GM18870 (cell line): Measurements from ENCODE around the gene UNC13C.

Experiments
- ATAC-seq: cut with Tn5 transposase; IDR thresholded peaks from one replicate; pipeline ENCODE4 v1.9.1; 2021; ENCODE audit warnings: moderate library complexity; ENCODE audit not compliant: unreplicated experiment

The UNC13C gene

DNA sequence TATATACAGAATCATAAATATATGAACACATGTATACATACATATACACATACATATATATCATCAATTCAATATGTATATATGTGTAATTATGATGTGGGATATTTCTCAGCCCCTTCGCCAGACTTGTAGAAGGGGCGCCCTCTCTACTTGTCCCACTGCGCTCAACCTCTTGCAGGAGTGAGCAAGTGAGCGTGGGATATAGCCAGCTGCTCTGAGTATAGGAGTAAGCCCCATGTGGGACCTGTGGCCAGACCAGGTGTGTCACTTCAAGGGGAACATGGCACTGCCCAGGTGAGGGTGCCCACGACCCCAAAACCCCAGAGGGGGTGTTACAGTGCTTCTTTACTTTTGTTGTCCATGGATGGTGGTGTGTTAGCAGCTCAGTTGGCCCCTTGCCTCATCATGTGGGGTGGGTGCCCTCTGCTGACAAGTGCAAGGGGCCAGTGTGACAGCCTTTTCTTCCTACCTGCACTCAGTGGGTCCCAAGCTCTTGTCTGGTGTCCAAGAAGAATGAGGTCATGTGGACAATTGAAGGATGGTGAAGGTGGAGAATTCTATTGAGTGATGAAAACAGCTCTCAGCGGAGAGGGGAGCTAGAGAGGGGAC, 304.1 kb downstream of the UNC13C start:
- ATAC-seq: no peak

DNA sequence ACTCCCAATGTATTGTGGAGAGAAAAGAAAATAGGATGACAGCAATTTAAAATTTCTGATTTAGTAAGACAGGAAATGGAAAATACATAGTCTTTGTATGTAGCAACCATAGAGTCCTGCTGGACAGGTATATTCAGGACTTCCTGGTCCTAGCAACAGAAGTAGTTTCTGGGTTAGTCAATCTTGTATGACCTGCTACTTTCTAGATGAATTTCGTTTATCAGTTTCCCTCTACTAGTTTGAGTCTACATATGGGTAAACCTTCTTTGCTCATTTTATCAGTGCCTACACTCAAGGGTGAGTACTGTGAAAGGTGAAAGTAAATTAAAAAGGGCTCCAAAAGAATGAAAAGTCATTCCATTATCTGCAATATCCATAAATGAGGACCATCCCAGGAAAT, 309.8 kb downstream of the UNC13C start:
- ATAC-seq: no peak

DNA sequence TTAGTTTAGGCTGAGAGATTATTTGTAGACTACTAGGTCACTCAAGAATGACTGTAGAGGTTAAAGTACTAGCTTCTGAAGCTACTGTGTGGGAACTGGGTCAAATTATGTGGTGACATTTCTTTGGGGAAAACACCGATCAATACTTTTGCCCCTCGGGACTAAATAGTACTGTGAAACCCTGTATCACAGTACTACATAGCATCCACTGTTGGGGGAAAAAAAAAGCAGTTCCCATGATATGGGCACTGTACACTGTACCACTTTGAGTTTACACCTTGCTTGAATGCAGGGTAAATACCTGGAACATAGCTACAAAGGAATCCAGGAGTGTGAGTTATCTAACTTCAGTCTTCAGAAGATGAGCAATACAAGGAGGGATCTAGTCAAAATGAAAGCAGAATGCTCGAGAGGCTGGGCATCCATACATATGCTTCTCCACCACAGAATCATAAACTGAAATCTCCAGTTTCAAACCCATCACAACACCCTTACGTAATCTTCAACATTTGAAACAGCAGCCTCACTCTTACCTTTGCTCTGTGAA, 311.4 kb downstream of the UNC13C start:
- ATAC-seq: peak; percentile 91

DNA sequence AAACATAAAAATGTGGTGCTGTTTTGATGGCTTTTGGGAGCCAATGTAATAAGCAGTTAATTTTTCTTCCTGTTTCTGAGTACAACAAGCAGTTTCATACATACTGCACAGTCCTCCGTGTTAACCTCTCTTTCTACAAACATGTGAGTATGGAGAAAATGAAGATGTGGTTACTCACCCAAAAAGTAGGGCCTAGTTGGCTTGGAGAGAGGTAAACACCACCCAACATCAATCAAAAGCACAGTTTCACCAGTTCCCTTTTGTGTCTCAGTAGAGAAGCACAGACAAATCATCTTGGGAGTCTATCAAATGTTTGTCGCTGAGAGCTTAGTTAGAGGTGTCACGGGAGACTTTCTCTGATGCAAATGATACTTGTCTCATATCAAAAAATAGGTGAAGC, 320.2 kb downstream of the UNC13C start:
- ATAC-seq: no peak

DNA sequence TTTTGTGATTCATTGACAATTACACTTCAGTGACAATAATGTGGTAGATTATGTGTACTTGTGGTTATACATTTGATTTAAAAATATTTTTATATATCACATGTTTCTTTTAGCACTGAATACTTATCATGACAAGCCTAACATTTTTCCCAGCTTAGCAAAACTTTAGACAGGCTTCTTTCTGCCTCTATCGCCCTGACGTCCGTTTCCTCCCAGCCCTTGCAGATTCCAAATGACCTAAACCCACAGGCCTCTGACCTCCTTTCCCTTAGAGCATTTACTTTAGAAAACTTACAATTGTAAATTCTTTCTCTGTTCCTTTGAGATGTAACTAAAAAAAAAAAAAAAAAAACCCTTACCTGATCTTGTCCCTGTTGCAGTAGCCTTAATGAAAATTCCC, 326.1 kb downstream of the UNC13C start:
- ATAC-seq: no peak

DNA sequence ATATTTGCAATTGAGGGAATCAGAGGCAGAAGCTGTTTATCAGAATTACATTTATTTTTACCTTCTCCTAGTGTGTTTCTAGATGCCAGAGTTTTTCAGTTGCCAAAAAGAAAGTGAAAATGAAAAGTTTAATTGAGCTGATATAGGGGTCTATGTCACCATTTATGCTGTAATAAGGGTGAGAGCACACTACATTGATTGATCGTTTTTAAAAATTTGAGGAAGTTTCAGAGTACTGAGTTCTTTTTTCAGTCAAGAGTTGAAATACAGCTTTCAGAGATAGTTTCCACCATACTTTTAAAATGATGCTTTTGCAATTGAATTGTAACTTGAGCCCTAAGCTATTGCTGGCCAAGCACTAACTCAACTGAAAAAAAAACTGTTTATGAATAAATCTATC, 326.9 kb downstream of the UNC13C start:
- ATAC-seq: no peak

DNA sequence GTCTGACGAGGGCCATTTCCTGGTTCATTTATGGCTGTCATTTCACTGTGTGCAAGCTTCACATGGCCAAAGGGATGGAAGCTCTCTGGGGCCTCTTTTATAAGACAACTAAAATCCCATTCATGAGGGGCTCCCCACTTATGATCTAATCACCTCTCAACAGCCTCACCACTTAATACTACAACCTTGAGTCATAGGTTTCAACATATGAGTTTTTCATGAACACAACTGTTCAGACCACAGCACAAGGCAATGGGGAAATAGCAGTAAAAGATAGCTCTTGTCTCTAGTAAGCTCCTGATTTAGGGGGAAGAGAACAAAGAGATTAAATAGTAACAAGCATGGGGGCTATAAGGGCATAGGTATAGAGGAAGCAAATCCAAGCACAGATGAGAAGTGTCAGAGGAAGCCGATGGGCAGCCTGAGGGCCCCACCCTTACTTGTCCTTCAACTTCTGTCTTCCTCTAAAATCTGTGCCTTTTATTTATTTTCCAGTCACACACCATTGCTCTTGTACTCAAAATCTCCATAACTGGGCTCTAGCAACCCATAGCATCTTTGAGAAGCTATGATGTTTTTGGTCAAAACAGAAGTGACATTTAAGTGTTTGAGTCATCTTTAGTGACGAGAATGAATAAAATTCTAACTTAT, 329.1 kb downstream of the UNC13C start:
- ATAC-seq: no peak

DNA sequence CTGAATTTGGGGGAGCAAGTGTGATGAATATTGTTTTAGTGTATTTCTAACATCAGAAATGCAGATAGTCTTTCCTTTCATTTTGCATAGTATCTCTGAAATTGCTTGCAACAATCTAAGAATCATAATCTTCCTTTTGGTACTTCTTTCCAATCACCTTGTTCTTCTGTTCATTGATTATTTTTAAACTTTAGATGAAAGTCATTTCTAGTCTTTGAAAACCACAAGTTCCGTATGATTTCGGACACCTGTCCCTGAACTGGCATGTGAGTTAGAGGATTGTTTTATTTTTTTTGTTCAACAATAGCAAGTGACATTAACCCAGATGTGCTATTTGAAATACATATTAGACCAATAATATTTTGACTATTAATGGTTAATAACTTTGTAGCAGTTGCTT, 329.7 kb downstream of the UNC13C start:
- ATAC-seq: no peak

DNA sequence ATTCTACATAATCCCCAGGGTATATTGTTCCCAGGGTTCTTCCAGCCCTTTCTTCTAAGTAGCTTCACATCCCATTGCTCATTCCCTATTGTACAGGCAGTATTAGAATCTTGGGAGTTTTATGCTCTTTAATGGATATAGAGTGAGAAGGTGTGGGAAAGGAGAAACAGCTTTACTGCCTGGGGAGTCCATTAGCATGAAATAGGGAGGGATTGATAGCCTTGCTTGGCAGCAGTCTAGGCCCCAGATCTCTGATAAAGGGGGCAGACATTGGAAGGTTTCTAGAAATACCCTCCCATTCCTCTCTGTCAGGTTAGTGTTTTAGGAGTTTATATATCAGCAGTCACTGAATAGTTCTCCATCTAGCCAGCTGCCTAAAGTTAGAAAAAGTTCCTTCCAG, 334.3 kb downstream of the UNC13C start:
- no peak for ATAC-seq

DNA sequence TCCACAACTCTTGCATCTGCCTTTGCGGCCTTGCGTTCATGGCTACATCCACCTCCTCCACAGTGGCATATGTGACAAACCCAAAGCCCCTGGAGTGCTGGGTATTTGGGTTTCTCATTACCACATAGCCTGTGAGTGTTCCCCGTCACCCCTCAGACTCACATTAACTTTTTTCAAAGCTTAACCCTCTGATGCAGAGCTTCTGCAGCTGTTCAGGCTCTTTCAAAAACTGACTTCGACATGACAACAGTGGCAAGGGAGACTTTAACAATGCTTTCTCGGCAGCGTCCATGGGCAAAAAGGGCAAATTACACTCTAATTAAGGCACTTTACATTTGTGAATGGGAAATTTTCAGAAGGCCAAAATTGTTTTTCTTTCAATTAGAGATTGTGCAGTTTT, 343.2 kb downstream of the UNC13C start:
- no peak for ATAC-seq

DNA sequence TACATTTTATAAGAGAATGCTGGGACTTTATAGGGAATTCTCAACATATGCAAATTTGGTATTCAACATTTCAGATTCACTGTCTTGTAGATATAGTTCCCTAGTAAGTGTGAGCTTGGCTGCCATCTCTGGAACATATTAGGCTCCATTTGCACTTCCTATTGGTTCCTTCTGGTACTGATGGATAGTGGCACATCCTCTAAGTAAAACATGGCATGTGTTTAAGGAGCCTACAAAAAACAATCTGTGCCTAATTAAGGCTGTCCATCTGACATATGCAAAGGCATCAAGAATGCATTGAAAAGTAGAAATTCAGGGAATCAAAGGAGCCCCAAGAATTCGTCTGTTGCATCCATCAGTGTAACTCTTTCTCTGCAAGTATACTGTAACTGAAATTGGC, 344.1 kb downstream of the UNC13C start:
- ATAC-seq: no peak

DNA sequence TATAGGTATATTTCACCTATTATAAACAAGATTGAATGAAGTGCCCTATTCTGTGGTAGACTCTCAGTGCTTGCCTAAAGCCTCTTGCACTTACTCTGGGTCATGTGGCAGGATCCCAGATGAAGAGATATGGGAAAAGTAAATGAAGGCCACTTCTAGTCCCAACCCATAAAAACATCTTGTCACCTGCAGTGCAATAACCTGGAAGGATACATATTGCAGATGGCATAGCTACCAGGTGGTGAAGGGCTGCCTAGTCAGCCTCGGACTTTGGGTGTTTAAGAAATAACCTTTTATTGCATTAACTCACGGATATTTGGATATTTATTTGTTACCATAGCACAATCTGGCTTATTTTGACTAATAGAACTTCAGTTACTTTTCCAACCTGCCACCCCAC, 367.1 kb downstream of the UNC13C start:
- no peak for ATAC-seq

DNA sequence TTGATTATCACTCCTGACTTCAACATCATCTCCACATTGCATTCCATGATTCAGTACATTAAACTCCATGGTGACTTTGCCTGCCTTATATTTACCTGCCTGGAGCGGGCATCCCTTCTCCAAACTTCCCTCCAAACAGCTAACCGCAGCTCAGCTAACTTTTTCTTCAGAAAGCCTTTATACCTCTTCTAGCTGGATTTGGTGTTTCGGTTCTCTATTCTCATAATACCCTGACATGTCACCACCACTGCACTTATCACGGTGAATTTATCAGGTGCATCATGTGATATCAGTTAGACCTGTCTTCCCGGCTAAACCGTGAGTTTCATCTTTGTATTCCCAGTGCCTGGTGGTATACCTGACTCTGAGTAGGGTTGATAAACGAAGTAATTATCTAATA, 367.6 kb downstream of the UNC13C start:
- ATAC-seq: no peak

DNA sequence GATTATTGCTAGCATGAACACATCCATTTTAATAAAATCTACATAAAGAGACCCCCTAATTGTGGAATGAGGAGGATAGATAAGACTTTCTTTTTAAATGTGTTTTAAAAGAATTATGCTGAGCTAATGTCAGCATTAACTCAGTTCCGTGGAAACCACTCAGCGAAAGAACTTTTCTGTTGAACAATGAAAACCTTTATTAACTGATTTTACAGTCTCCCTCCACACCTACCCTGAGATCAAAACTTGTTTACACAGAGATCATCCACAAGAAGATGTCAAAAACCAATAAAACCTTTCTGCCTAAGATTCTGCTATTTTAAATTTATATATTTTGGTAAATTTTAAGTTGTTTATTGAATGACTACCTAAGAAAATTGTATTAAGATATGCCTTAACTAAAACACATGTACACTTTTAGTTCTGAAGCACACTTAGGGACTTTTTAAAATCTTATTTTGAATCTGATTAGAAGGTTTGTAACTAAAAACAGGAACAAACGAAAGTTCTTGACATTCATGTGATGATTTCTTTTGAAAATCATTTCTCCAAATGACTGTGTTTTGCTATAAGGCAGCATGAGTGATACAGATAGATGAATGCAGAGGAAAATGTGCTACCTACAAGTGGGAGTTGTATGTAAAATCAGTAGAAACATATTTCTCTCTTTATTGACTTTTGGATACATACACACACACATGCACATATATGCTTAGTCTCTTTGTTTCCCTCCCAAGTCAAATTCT, 369.0 kb downstream of the UNC13C start:
- ATAC-seq: no peak

DNA sequence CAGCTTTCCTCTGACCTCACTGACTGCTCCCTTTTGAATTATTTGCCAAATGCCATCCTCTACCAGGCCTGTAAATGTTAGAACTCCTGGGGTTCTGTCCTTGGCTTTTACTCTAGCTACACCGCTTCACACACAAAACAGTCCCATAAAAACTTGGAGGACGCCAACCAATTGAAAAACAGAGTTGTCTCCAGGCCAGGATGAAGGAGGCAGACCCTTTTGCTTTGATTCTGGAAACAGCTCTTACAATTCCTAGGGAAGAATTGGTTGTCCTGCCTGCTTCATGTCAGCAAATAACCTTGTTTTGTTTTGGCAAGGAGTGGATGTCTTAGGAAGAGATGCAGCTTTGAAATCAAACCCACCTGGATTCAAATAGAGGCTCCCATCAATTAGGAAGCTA, 375.5 kb downstream of the UNC13C start:
- ATAC-seq: no peak

DNA sequence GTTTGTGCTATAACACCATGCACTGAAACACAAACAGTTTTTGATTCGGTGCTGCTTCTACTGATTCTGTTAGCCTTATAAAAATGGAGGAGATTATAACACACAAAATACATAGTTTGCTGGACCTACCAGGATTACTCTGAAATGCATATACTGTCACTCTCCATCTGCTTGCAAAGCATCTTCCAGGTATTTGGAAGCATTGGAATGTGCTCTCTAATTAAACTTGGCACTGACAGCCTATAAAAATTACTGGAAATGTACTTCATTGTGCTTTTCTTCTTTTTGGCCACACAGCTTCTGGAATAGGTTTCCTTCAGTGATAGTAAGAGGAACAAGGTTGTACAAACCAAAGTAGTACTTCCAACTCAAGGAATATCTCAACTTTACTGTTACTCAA, 376.1 kb downstream of the UNC13C start:
- no peak for ATAC-seq

DNA sequence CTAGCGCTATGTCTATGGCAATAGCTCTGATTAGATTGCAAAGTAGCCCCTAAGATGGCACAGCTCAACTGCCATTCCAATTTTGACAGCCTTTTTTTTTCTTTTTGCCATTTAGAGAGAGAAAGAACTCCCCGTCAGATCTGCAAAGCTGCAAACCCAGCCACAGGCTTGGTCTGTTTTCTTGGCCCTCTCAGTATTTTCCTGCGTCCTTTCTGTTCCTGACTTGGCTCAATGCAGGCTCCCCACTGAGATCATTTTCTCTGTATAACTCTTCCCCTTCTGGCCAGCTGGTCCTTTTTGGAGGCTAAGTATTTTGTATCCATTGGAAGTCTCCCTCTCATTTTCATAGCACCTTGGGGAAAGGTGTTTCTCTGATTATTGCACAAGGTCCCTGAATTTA, 386.7 kb downstream of the UNC13C start:
- no peak for ATAC-seq

DNA sequence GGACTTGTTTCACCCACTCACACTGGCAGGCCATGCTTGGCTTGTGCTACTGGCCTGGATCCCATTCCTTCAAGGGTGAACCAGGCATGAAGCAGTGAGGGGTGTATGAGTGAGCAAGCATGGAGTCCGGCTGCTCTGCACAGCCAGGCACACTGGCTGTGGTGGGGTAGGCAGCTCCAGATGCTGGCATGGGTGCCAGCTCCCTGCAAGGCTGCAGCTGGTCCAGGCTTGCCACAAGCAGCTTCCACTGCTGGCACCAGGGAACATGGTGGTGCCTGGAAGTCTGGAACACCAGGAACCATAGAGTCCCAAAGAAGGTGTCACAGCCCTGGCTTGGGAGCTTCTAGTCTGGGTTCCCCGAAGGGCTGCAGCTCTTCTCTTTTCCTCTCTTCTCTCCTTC, 395.1 kb downstream of the UNC13C start:
- ATAC-seq: no peak

DNA sequence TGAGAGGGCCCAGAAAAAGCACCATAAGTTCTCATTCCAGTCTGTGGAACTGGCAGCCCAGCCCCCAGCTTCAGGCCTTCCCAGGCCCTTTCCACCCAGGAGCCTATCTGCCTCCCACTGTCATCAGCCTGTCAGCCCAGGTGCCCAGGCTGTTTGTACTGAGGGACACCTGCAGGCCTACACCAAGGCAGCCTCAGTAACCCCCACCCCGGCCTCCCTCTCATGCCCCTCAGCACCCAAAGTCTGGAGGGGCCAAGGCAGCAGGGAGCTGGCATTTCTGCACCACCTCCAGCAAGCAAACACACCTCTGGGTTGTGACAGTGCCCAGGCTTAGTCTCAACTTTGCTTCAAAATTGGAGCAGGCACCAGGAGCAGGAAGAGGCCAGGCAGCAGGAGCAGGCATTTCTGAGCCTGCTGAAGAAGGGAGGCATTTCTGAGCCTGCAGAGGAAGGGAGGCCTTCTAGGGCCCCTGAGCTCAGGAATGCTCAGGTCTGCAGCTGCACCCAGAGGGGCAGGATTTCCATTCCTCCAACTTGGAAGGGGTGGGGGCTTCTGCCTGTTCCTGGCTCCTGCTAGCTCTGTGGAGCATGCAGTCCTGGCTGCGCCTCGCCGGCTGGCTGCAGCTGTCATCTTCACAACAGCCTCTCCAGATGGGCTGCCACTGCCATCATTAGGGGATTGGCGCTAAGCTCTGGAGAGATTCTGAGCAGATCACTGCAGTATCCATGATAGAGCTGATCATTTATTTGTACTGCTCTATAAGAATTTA, 396.1 kb downstream of the UNC13C start:
- ATAC-seq: no peak

DNA sequence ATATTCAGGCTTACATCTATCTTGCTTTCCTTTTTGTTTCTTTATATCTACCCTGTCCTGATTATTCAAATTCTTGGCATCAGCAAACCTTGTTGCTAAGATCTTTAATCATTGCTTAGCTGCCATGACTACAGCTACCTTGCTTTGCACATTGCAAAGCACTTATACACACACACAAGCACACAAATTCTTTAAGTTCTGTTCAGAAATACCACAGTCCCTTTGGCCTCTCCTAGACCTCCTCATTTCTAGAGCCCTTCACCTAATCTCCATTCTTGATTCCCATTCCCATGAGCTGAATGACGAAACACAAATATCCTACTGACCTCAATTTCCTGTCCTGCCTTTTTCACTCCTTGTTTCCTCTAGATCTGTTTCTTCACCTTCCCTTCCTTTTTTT, 409.6 kb downstream of the UNC13C start:
- no peak for ATAC-seq

DNA sequence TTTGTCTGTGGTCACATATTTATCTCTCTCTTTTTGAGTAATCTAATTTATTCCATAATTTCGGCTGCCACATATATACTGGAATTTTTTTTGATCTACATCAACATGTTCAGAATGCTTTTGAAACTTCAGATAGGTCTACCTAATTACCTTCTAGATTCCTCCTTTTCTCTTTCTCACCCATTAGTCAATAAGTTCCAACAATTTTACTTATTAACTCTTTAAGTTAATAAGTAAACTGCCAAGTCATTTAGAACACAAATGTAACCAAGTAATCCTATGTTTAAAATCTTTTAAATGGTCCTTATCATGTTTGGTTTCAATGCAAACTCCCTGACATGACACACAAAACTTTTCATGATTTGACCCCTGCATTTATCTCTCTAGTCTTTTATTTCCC, 410.5 kb downstream of the UNC13C start:
- no peak for ATAC-seq
